Activated gamma-delta T cell treated with anti-CD3 and anti-CD28 coated beads, Interleukin-2, amount 50 U/mL, for 16 hours (primary cell): ENCODE results near the gene NCF2.

Experiments
- DNase-seq: peaks from one replicate; pipeline ENCODE4 v3.0.0-alpha.2; 2020; ENCODE audit warnings: low read depth

NCF2 gene

DNA sequence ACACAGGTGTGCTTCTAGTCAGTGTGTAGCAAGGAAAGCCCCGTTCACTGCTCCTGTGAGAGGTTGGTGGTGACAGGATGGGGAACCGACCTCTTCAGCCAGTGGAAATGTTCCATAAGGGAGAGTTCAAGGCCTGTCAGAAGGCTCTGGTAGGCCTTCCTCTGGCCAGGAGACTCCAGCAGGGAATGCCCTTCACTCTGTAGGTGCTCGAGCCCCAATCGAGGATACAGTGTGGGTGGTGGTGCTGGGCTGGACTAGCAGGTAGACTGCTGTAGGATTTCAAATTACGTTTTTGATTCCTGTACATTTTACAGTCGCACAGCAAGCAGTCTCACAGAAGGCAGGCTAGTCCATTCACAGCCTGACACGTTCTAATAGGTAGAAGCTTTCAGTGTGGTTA lies 37.8 kb downstream of the NCF2 start:
- no peak for DNase-seq

DNA sequence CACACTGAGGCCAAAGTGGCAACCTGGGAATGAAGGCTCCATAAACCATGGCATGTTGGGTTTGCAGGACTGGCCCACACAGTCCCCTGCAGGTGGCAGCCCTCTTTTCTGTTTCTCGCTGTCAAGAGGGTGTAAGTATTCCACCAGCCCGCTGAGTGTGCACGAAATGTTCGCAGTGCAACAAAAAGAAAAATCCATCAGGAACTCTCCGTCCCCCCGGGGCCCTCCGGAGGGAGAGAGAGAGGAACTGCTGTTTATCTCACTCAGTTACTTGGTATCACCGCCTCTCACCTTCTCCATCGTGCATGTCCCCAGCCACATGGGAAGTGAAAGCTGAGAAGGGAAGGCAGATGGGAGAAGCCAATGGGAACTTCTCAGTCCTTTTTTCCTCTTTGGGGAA lies 38.3 kb downstream of the NCF2 start:
- no peak for DNase-seq

DNA sequence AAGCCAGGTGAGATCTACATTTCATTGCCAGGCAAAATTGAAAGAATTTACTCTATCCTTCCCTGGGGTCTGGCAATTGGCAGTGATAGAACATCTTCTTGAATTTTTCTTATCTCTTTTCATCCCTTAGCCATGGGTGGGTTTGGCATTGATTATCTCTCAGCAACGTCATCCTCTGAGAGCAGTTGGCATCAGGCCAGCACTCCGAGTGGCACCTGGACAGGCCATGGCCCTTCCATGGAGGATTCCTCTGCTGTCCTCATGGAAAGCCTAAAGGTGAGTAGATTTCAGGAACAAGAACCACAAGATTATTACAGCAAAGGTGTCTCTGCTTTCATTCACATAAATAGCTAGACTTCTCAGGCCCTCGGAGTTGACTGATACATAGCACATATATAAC lies 39.3 kb downstream of the NCF2 start:
- DNase-seq, result no peak

DNA sequence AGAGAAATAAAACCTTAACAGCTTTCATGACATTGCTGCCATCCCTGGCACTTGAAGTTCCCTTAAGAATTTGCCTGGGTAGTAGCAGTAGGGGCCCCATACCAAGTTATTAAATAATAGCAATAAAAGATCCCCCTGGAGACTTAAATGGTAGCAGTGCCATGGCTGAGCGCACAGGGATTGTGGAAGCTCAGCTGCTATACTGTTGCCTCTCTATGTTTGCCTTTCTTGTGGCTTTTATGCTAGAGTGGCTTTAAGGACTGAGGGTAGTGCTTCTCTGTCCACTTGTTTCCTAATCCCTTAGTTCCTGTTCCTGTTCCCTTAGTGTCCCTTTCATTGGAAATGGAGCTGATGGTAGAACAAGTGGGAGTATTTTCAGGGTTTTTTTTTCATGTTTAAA lies 42.1 kb downstream of the NCF2 start:
- DNase-seq, result no peak

DNA sequence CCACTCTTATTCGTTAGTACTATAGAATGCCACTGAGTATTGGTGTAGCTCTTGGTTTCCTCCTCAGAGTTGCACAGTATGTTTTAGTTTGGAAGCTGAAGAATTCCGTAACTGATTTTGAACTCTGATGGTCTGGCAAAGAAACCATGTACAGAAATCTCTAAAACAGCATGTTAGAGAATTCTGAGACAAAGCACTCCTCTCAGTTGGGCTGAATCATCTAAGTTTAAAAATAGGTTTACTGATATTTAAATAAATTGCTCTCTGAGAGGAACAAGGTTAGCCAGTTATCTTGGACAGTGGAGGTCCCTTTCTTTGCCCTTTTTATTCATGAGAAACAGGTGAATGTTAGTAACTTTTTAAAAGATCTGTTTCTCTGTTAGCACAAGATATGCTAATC lies 43.8 kb downstream of the NCF2 start:
- no peak for DNase-seq

DNA sequence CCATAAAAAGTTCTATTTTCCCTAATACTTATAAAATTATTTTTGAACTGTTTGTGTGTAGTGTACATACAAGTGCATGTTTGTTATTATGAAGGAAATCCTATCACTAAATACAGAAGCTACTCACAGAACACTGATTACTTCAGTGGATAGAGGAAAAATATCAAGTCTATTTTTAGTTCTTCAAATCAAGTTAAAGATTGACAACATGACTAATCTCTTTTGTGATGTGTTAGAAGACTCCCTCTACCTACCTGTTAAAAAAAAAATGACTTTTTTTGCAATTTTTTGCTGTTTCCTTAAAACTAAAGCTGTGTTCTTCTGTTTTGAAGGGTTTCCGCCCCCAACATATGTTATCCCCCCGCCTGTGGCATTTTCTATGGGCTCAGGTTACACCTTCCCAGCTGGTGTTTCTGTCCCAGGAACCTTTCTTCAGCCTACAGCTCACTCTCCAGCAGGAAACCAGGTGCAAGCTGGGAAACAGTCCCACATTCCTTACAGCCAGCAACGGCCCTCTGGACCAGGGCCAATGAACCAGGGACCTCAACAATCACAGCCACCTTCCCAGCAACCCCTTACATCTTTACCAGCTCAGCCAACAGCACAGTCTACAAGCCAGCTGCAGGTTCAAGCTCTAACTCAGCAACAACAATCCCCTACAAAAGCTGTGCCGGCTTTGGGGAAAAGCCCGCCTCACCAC lies 45.5 kb downstream of the NCF2 start:
- no peak for DNase-seq

DNA sequence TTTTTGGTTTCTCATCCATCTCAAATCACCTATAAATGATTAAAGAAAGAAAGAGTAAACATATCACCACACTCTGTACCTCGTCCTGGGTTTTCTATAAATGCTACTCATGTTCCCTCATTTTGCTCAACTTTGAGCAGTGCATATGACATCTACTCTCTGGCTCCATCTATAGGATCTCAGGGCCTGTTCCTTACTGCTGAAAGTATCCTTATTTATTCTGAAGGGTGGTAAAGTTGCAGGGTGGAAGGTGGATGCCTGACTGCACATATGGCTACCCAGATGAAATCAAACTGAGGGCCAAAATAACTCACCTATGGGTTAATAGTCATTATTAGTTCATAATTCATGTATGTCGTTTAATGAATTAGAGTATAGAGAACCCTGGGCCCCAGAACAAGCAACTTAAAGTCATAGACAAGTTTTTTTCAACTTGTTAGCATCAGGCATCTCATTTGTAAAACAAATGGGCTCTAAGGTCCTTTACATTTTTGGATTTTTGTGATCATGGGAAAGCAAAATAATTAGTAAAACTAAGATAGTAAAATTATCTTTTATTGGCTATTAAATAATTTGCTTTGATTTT lies 46.5 kb downstream of the NCF2 start:
- DNase-seq, result no peak

DNA sequence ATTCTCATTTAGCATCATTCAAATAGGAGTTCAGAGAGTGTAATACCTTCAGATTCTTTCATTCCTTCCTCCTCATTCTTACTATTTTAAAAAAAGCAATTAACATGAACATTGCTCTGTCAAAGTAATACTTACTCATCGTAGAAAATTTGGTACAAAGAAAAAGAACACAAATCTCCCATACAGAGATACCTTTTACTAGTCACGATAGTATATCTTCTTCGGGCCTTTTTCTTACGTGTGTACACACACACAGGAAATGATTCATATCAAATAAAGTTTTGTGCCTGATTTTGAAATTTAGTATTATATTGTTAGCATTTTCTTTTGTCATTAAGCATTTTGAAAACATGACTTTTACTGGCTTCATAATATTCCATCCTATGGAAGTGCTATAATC lies 52.9 kb downstream of the NCF2 start:
- DNase-seq, result no peak

DNA sequence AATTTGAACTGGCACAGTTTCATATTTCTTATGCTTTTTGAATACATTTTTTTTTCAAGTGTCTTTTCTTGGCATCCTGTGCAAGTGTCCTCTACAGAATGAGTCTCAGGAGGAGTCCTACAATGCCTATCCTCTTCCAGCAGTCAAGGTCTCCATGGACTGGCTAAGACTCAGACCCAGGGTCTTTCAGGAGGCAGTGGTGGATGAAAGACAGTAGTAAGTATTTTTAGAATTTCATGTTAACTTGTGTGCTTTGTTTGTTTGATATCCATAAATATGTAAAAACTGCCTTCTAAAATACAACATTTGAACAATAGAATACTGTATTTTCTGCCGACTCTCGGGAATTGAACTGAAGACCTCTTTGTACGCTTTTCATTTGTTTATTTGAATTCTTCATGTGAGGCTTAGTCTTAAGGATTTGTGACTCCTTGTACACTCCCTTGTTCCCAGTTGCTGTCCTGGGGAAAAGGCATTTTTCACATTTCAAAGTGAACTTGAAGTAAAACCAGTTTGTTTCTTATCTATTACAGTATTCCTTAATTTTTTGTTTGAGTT lies 56.6 kb downstream of the NCF2 start:
- no peak for DNase-seq

DNA sequence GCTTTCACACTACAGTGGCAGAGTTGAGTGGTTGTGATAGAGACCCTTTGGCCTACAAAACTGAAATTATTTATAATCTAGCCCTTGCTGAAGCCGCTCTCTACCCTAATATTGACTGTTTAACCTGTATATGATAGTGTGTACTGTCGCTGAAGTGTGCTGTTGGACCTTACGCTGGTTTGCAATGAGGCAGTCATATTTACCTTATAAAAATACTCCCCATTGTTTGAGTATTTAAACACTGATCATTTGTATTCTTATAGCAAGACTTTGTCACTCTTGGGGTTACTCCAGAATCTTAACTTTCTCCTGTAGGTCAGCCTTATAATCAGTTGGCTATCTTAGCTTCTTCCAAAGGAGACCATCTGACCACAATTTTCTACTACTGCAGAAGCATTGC lies 61.7 kb downstream of the NCF2 start:
- DNase-seq, result no peak

DNA sequence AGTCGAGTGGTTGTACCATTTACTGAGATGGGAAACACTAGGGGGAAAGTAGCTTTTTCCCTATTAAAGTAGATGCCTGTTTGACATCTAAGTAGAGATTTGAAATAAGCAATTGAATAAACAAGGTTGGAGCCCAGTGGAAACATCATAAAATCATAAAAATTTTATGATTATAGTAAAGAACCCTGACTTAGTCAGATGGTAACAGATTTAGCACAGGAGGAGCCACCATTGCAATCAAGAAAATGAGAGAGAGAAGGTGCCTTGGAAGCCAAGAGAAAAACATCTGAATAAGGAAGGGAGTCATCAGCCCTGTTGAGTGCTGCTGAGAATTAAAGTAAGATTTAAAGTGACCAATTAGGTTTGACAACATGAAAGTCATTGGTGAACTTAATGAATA lies 68.2 kb downstream of the NCF2 start:
- no peak for DNase-seq

DNA sequence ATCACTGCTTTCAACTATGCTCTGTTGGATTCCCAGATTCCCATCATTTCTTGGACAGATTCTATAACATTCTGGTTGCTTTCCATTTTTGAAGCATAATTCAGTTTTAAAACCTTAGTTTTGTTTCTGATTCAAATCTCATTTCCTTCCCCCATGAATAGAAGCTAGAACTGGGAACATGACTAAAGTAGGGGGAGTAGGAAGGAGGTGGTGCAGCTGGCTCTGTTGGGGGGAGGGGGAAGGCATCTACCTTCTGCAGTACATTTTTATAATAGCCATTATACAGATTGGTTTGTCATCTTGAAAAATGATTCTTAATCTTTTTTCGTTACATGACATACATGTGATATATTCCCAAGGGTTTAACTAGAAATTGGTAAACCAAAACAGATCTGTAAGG lies 69.9 kb downstream of the NCF2 start:
- DNase-seq, result no peak

DNA sequence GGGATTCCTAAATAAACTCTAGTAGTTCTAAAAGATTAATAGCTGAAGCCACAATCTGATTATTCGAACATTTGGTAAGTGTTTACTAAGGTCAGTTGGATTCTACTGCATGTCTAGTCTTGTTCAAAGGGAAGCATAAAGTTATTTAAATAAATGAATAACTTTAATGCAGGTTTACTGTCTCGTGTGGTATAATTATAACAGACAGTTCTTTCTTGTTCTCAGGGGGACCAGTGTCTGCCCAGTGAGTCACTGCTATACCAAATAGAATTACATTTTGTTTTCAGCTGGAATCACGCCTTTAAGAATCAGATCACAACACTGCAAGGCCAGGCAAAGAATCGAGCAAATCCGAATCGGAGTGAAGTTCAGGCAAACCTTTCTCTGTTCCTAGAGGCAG lies 72.9 kb downstream of the NCF2 start:
- DNase-seq, result no peak

DNA sequence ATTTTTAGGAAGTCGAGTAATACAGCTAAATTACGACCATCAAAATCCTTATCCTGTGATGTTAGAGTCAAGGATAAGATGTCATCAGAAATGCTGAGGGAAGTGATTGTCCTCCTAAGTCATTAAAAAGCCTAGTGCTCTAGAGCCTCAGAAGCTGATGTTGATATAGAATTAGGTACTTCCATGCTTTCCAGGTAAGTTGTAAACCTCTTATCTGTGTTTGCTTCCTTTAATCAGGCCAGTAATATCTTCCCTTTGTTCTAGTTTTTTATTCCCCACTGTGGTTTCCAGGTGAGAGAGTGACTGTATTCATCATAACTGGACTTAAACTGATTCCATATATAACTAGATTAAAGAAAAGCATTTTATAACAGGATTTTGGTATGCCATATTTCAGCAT lies 73.5 kb downstream of the NCF2 start:
- no peak for DNase-seq

DNA sequence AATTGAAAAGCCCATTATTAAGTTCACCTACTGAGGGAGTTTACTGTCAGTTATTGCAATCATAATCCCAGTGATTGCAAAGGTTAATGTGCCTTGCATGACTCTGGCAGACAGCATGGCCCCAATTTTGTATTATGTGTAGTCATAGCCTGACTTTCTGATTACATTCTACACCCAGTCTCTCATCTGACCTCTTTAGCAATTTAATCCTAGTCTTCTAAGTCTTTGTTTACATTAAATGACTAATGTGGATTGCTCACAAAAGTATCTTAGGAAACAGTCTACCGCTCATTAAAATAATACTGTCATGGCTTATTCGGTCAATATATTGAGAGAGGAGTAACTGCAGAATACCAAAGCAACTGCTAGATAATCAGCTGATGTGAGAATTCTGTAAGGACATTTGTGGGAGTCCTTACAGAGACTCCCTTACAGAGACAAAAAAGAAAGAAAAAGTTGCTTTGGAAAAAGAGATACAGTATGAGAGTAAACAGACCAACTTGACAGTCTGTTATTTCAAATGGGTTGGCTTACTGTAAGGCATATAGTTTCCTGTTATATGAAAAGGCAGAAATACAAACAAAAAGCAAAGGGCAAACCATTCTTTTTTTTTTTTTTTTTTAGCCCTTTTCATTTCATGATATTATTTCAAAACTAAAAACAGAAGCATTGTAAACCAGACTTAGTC lies 75.1 kb downstream of the NCF2 start:
- no peak for DNase-seq

DNA sequence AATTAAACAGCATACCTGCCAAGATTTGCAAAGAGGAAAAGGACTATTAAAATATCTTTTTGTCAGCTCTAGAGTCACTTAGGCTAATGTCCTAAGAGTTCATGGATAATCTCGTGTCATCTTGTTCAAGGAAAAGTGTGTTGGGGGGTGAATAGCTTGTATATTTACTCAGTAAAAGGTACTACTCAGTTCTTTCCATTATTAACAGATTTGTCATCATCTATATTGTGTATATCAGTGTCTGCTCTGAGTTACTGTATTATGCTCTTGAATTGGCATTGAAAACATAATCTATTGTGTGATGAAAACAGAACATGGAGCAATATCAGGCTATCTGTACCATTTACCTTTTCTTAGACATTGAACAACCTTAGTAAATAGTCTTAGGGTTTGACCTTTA lies 76.0 kb downstream of the NCF2 start:
- no peak for DNase-seq

DNA sequence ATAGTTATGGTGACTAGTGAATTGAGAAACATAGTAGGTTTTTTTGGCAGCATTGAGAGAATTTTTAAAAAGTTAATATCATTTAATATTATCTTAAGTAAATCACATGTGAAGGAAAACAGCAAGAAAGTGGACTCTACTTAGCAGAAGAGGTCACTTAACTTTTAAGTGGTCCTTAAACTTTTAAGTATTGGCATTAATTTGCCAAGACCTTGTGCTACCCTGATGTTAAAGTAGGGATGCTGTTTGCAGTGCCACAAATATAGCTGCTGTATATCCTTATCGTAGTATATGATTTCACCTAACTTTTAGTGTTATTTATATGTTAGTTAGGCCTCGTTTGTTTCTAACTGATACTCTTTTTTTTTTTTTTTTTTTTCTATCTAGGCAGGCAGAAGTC lies 77.8 kb downstream of the NCF2 start:
- no peak for DNase-seq

DNA sequence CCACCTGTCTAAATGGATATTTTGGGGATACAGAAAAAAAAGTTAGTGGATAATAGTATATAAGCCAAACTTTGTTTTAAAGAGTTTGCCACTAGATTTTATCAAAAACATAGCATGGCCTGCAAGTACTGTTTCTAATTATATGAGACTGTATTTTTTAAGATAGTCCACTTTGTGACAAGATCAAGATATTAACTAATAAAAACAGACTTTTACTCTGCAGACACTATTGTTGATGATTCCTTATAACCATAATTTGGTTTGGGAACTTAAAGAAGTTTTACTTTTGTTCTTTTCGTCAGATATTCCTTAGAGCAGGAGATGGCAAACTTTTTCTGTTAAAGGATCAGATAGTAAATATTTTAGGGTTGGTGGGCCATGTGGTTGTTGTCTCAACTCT lies 81.6 kb downstream of the NCF2 start:
- DNase-seq, result no peak

DNA sequence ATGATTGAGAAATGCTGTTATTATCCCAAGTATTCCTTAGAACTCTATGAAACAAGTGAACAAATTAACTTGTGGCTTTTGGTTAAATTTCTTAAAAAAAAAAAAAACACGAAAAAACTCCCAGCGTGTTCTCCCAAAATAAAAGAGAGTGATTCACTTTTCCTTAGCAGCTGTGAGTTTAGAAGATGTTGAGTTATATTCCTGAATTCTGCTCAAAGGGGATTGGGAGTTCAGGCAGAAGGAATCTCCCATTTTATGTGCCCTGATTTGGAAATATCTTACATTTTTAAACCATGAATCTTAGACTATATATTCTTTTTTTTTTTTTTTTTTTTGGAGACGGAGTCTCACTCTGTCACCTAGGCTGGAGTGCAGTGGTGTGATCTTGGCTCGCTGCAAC lies 83.7 kb downstream of the NCF2 start:
- no peak for DNase-seq
